ENCODE data around the gene RAD54L. TPM values are rescaled to one million over a fixed set of nuclear protein-coding genes. Genes with fewer than 3 reads are reported as not detected.

RAD54L gene
- total RNA-seq, 2 experiments from 2014 or later, result 64.6 to 65.1 TPM

GRCh38 chr1:46284597-46285564, 37.3 kb downstream of the RAD54L start:
- DNase-seq (no peak), ATAC-seq (no peak)
- TF ChIP-seq, protein P1, sequence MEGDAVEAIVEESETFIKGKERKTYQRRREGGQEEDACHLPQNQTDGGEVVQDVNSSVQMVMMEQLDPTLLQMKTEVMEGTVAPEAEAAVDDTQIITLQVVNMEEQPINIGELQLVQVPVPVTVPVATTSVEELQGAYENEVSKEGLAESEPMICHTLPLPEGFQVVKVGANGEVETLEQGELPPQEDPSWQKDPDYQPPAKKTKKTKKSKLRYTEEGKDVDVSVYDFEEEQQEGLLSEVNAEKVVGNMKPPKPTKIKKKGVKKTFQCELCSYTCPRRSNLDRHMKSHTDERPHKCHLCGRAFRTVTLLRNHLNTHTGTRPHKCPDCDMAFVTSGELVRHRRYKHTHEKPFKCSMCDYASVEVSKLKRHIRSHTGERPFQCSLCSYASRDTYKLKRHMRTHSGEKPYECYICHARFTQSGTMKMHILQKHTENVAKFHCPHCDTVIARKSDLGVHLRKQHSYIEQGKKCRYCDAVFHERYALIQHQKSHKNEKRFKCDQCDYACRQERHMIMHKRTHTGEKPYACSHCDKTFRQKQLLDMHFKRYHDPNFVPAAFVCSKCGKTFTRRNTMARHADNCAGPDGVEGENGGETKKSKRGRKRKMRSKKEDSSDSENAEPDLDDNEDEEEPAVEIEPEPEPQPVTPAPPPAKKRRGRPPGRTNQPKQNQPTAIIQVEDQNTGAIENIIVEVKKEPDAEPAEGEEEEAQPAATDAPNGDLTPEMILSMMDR (IDR thresholded peaks at IDR 0.05), result no peak
- intact Hi-C loops (cut with micrococcal nuclease), result no loop called here
- Mint-ChIP-seq H3K4me1 (ENCODE audit: low read depth) (peaks cover 21% of the 10 kb centered on the region), H3K27me3 (no peaks in the 10 kb centered on the region), H3K27ac (peak overlapping the region; percentile 53), H3K9me3 (no peaks in the 10 kb centered on the region), H3K36me3 (ENCODE audit: low read depth) (peaks cover 54% of the 10 kb centered on the region), H3K4me3 (no peak overlapping the region)
- CTCF ChIA-PET, result interaction anchor here (0.9 to 2.3 kb wide), 11 partner anchors 10 to 61 kb away, joined by 3 to 7 read pairs (median 4); partner anchors contain the start of genes LRRC41, NSUN4, RAD54L and UQCRH
- POLR2A ChIA-PET, result interaction anchor here (0.6 to 2.9 kb wide), 15 partner anchors 8 to 83 kb away, joined by 3 to 19 read pairs (median 7); partner anchors contain the start of genes LRRC41, NSUN4, RAD54L and UQCRH

DNA sequence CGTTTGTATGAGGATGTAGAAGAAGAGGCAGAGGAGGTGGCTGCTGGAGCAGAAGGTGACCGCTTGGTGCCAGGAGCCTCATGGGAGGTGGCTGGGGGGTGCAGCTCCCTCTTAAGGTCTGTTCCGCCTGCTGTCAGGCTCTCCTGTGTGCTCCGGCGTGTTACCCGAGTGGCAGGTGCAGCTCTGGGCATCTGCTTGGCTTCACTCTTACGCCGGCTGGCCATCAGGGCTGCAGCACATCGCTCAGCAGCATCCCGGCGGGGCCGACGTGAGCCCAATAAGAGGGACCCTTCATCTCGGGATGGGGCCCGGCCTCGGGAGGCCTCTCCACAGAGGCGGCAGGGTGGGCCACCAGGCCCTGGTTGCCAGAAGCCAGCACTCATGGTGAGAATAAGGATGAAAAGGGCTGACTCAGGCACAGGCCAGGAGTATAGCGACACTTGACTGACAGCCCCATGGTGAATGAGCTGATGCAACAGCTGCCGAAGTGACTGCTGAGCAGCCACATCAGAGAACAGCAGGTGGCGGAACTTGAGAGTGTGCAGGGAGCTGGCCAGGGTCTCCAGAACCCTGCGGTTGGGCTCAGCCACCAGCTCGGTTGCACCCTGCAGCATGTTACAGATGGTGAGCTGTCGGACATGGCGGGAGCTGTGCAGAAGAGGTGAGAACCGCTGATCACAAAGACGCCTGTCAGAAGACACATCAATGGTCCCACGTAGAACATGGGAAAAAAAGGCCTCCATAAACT, 38.3 kb downstream of the RAD54L start:
- peak; percentile 77 for DNase-seq
- TF ChIP-seq, protein P1 (IDR thresholded peaks at IDR 0.05), result no peak
- H3K27me3 Mint-ChIP-seq, result no peaks in the 10 kb centered on the region
- no peaks in the 10 kb centered on the region for H3K9me3 Mint-ChIP-seq
- H3K36me3 Mint-ChIP-seq (ENCODE audit: low read depth), result peaks cover 51% of the 10 kb centered on the region
- ChIA-PET POLR2A (interaction anchor here (1.6 to 2.9 kb wide), 9 partner anchors 8 to 55 kb away, joined by 6 to 19 read pairs (median 13); partner anchors contain the start of genes LRRC41, NSUN4, RAD54L and UQCRH), CTCF (interaction anchor here (0.9 to 2.2 kb wide), 8 partner anchors 11 to 62 kb away, joined by 3 to 6 read pairs (median 4); partner anchors contain the start of genes NSUN4 and RAD54L)
- ATAC-seq, result peak; percentile 92
- peak overlapping the region; percentile 89 for H3K27ac Mint-ChIP-seq
- no peak overlapping the region for H3K4me3 Mint-ChIP-seq
- H3K4me1 Mint-ChIP-seq (ENCODE audit: low read depth), result peaks cover 21% of the 10 kb centered on the region
- intact Hi-C loops (cut with micrococcal nuclease), result no loop called here

DNA sequence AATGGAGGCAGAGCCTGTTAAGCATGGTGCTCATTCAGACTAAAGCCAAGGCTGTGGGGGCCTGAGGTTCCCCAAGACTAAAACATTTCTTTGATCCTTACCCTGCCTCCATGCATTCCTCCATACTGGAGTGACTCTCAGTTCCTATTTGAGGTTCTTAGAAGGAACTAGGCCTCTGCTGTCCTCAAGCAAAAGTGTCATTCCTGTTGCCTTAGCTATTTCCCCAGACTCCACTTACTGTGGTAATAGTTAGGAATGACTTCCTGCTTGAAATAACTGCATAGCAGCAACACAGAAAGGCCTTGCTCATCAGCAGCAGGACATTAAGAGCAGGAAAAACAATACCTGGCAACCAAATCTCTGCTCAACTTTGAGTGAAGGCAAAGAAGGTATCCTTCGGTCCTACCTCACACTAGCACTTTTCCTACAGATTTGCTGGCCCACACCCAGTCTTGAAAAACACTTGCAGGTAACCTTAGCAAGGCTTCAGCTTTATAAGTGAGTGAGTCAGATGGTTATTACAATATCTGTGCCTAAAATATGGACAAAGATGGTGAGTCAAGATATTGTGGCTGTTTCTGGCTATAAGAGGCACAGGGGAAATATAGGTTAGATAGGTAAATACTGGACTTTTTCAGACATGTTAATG, 41.0 kb downstream of the RAD54L start:
- Mint-ChIP-seq H3K27me3 (no peaks in the 10 kb centered on the region), H3K4me1 (ENCODE audit: low read depth) (peaks cover 20% of the 10 kb centered on the region), H3K27ac (peak overlapping the region; percentile 40), H3K36me3 (ENCODE audit: low read depth) (peaks cover 39% of the 10 kb centered on the region), H3K4me3 (no peak overlapping the region), H3K9me3 (no peaks in the 10 kb centered on the region)
- ChIA-PET CTCF (interaction anchor here (0.8 to 3.7 kb wide), 3 partner anchors 11 to 158 kb away, joined by 3 to 10 read pairs (median 3); partner anchors contain the start of genes LRRC41 and UQCRH), POLR2A (interaction anchor here (0.6 to 2.9 kb wide), 7 partner anchors 8 to 53 kb away, joined by 3 to 16 read pairs (median 6); partner anchors contain the start of genes LRRC41 and UQCRH)
- no peak for DNase-seq
- intact Hi-C loops (cut with micrococcal nuclease), result no loop called here
- ATAC-seq, result no peak
- TF ChIP-seq, protein P1 (IDR thresholded peaks at IDR 0.05), result no peak

- ATAC-seq (no peak), DNase-seq (no peak)
- Mint-ChIP-seq H3K27me3 (no peaks in the 10 kb centered on the region), H3K27ac (peak overlapping the region; percentile 40), H3K4me3 (no peak overlapping the region), H3K4me1 (ENCODE audit: low read depth) (peaks cover 20% of the 10 kb centered on the region), H3K9me3 (no peaks in the 10 kb centered on the region), H3K36me3 (ENCODE audit: low read depth) (peaks cover 37% of the 10 kb centered on the region)
- CTCF ChIA-PET, result interaction anchor here (1.0 to 3.7 kb wide), 2 partner anchors 12 to 15 kb away, joined by 3 to 10 read pairs; partner anchors contain the start of genes LRRC41 and UQCRH
- TF ChIP-seq, protein P1 (IDR thresholded peaks at IDR 0.05), result no peak
- intact Hi-C loops (cut with micrococcal nuclease), result no loop called here
- POLR2A ChIA-PET, result interaction anchor here (1.1 to 2.5 kb wide), 3 partner anchors 11 to 39 kb away, joined by 3 to 16 read pairs (median 12); partner anchors contain the start of genes LRRC41 and UQCRH
Measured at GRCh38 chr1:46289134-46289494, 41.6 kb downstream of the RAD54L start.

Data from activated CD8-positive, alpha-beta T cell treated with anti-CD3 and anti-CD28 coated beads for 36 hours (primary cell).